Cardiac fibroblast (primary cell): Measurements from ENCODE around the gene RHOV.

Source experiments
- DNase-seq, 2 donors: peaks; one replicate each; pipeline versions ENCODE4 v3.0.0 to v3.0.0-alpha.2; 2010; ENCODE audit warnings: low read depth in 2 of 2
- H3K4me3 ChIP-seq, 2 donors: replicated peaks in 1 of 2; 1 replicate in 1 of 2; 2 replicates in 1 of 2; pipeline ENCODE4 v1.5.1; 2011; ENCODE audit warnings: low read depth in 2 of 2, low read length in 2 of 2, mild to moderate bottlenecking in 2 of 2, moderate library complexity in 1 of 2
- CTCF ChIP-seq: IDR thresholded peaks from one replicate; pipeline ENCODE4 v1.5.1; 2011; ENCODE audit warnings: low read depth, mild to moderate bottlenecking, low read length, inconsistent platforms

RHOV gene

GRCh38 chr15:40873694-40874561 is at the start of gene RHOV:
Gene RHOV (minus strand): TSS chr15:40874234. CDS start chr15:40874139, 95 bp downstream.
- TF ChIP-seq CTCF = no peak
- DNase-seq = peak; percentile 35 to 46
- peak within 1 kb of the TSS; percentile 35 to 51 for H3K4me3 ChIP-seq

GRCh38 chr15:40923551-40923950 is 49.5 kb upstream of the RHOV start:
- DNase-seq = no peak
- no peak for TF ChIP-seq CTCF
- H3K4me3 ChIP-seq = no peak overlapping the region

- no peak for DNase-seq
- no peak overlapping the region for H3K4me3 ChIP-seq
- TF ChIP-seq CTCF = no peak
These were observed 48.6 kb upstream of the RHOV start for GRCh38 chr15:40922608-40923005.

GRCh38 chr15:40921949-40922607 is 48.0 kb upstream of the RHOV start:
- TF ChIP-seq CTCF = no peak
- DNase-seq = no peak
- H3K4me3 ChIP-seq = no peak overlapping the region

- TF ChIP-seq CTCF = no peak
- no peak for DNase-seq
- H3K4me3 ChIP-seq = no peak overlapping the region
These were observed 44.9 kb upstream of the RHOV start for GRCh38 chr15:40918799-40919392.

GRCh38 chr15:40918146-40918798 is 44.2 kb upstream of the RHOV start:
- no peak for TF ChIP-seq CTCF
- no peak for DNase-seq
- no peak overlapping the region for H3K4me3 ChIP-seq
